ENCODE measurements around the gene ANKFN1.
"Not testable (repeated sequence)": the region's sequence is repeated elsewhere in the genome, so short reads cannot be mapped to it uniquely, and the experiment has no call there.

Gene ANKFN1

DNA sequence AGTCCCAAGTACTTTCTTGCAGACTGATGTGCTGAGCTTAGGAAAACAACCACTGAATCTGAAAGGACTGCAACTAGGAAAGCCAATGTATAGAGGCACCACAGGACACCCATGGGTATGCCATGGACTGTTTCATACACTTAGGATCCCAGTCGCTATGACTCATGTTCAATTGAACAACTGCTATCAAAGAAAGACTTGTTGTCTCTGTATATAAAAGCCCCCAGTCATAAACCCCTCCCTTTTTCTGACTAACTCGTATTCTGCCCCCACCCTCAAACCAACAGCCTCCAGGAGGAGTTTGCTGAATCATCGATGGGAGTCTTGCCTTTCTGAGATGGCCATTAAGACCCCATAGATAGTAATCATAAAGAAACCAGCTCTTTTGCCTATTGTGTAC, 205.4 kb downstream of the ANKFN1 start:
- Histone ChIP-seq H3K9ac (ENCODE audit: low read depth, low read length) (no peak overlapping the region), H3K9me3 (ENCODE audit: control insufficient read depth, insufficient read depth, low read length) (no peaks in the 10 kb centered on the region), H3K4me1 (ENCODE audit: insufficient read depth, low read length) (no peaks in the 10 kb centered on the region), H3K36me3 (ENCODE audit: insufficient read depth, low read length) (no peaks in the 10 kb centered on the region)

GRCh38 chr17:56359518-56359917, 206.2 kb downstream of the ANKFN1 start:
- no peaks in the 10 kb centered on the region for H3K4me1 ChIP-seq (ENCODE audit: insufficient read depth, low read length)
- no peaks in the 10 kb centered on the region for H3K36me3 ChIP-seq (ENCODE audit: insufficient read depth, low read length)
- H3K9me3 ChIP-seq (ENCODE audit: control insufficient read depth, insufficient read depth, low read length): no peaks in the 10 kb centered on the region
- H3K9ac ChIP-seq (ENCODE audit: low read depth, low read length): no peak overlapping the region

DNA sequence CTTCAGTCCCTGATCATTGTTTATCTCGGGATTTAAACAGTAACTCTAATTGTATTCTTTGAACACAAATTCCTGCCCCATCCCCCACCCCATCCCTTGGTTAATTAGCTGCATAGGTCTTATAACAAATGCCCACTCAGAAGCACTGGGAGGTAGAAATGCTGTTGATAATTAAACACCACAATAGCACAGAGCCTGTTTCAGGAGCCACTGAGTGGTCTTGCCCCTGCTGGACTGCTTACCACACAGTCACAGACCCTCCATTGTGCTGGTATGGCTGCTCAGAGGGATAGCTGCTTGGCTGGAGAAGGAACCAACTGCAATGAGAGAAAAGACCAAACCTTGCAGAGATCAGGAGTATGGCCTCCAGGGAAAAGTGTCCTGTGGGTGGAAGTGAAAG, 214.1 kb downstream of the ANKFN1 start:
- Histone ChIP-seq H3K9me3 (ENCODE audit: control insufficient read depth, insufficient read depth, low read length) (no peaks in the 10 kb centered on the region), H3K9ac (ENCODE audit: low read depth, low read length) (no peak overlapping the region), H3K4me1 (ENCODE audit: insufficient read depth, low read length) (no peaks in the 10 kb centered on the region), H3K36me3 (ENCODE audit: insufficient read depth, low read length) (no peaks in the 10 kb centered on the region)

DNA sequence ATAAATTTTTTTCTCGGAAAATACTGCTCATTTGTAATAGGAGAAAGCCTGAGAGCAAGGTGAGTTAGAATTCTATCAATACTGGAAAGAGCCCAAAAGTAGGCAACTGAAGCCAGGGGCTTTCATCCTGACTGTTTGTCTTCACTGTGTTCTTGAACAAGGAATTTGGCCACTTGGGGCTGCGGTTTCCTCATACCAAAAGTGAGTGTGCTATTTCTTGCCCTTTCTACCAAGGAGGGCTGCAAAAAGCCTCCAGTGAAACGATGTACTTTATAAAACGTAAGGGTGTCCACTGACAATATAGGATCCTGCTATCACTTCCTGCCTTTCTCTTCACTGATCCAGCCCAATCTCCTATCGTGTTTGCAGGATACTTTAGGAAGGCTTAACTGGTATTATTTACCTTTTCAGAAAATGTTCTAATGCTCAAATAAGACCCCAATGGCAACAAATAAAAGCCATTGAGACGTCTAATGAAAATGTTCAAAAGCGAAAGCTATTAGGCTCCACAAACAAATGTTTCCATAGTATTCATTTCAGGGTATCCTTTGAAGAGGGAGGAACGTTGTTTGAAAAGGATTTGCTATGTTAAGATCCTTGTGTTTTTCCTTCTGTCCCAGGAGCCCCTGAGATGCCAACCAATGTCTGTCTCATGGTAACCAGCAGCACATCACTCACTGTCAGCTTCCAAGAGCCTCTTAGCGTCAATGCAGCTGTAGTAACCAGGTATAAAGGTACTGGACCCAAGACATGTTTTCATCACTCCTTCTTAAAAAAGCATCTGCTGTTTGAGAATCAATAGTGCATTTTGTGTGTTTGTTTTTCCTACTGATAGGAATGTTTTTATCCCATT, 220.9 kb downstream of the ANKFN1 start:
- no peak overlapping the region for H3K9ac ChIP-seq (ENCODE audit: low read depth, low read length)
- no peaks in the 10 kb centered on the region for H3K4me1 ChIP-seq (ENCODE audit: insufficient read depth, low read length)
- H3K9me3 ChIP-seq (ENCODE audit: control insufficient read depth, insufficient read depth, low read length): no peaks in the 10 kb centered on the region
- H3K36me3 ChIP-seq (ENCODE audit: insufficient read depth, low read length): no peaks in the 10 kb centered on the region

DNA sequence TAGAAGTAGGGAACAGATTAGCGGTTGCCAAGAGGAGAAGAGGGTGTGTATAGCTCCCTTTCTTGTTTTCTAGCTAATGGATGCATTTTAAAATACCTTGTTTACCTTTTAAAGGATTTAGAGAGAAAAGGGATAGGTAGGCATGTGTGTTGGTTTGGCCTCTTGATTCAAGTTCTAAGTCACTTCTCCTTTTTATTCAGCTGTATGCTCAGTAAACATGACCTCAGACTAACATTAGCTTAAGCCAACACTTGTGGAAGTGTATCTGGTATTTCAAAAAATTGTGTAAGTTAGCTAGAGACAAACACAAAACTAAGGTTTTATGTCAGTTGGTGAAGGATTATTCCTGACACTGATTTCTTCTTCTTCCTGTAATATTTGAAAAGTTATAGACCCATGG, 236.1 kb downstream of the ANKFN1 start:
- Histone ChIP-seq H3K9me3 (ENCODE audit: control insufficient read depth, insufficient read depth, low read length) (no peaks in the 10 kb centered on the region), H3K4me1 (ENCODE audit: insufficient read depth, low read length) (no peaks in the 10 kb centered on the region), H3K9ac (ENCODE audit: low read depth, low read length) (no peak overlapping the region), H3K36me3 (ENCODE audit: insufficient read depth, low read length) (no peaks in the 10 kb centered on the region)

DNA sequence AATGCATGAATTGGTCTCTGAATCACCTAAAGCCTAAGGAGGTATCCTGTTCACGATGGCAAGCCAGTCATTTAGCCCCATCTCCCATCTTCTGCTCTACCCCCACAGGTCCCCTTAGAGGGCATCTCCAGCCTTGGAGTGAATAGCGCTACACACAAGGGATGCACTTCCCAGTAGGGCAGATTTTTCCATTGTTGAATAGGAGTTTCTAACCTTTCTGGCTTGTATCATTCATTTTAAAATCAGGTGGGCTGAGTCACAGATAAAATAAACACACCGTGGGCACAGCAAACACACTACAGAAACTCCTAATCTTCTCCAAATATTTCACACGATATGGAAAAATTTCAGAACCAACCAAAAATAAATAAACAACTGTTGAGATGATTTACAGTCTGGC, 239.0 kb downstream of the ANKFN1 start:
- H3K9me3 ChIP-seq (ENCODE audit: control insufficient read depth, insufficient read depth, low read length): no peaks in the 10 kb centered on the region

GRCh38 chr17:56393156-56393555, 239.9 kb downstream of the ANKFN1 start:
- Histone ChIP-seq H3K36me3 (ENCODE audit: insufficient read depth, low read length) (no peaks in the 10 kb centered on the region), H3K9me3 (ENCODE audit: control insufficient read depth, insufficient read depth, low read length) (no peaks in the 10 kb centered on the region), H3K4me1 (ENCODE audit: insufficient read depth, low read length) (no peaks in the 10 kb centered on the region)

More for the DNA sequence above, 239.0 kb downstream of the ANKFN1 start:
- H3K36me3 ChIP-seq (ENCODE audit: insufficient read depth, low read length): no peaks in the 10 kb centered on the region
- no peaks in the 10 kb centered on the region for H3K4me1 ChIP-seq (ENCODE audit: insufficient read depth, low read length)
- H3K9ac ChIP-seq (ENCODE audit: low read depth, low read length): no peak overlapping the region

GRCh38 chr17:56395787-56396186, 242.5 kb downstream of the ANKFN1 start:
- H3K36me3 ChIP-seq (ENCODE audit: insufficient read depth, low read length): no peaks in the 10 kb centered on the region
- no peaks in the 10 kb centered on the region for H3K4me1 ChIP-seq (ENCODE audit: insufficient read depth, low read length)
- H3K9me3 ChIP-seq (ENCODE audit: control insufficient read depth, insufficient read depth, low read length): no peaks in the 10 kb centered on the region
- H3K9ac ChIP-seq (ENCODE audit: low read depth, low read length): no peak overlapping the region

More at GRCh38 chr17:56393156-56393555, 239.9 kb downstream of the ANKFN1 start:
- no peak overlapping the region for H3K9ac ChIP-seq (ENCODE audit: low read depth, low read length)

GRCh38 chr17:56407086-56407485, 253.8 kb downstream of the ANKFN1 start:
- no peaks in the 10 kb centered on the region for H3K9me3 ChIP-seq (ENCODE audit: control insufficient read depth, insufficient read depth, low read length)
- H3K9ac ChIP-seq (ENCODE audit: low read depth, low read length): no peak overlapping the region
- H3K36me3 ChIP-seq (ENCODE audit: insufficient read depth, low read length): no peaks in the 10 kb centered on the region
- no peaks in the 10 kb centered on the region for H3K4me1 ChIP-seq (ENCODE audit: insufficient read depth, low read length)

GRCh38 chr17:56412356-56412755, 259.1 kb downstream of the ANKFN1 start:
- H3K4me1 ChIP-seq (ENCODE audit: insufficient read depth, low read length); H3K9ac ChIP-seq (ENCODE audit: low read depth, low read length); H3K36me3 ChIP-seq (ENCODE audit: insufficient read depth, low read length); H3K9me3 ChIP-seq (ENCODE audit: control insufficient read depth, insufficient read depth, low read length): not testable (repeated sequence)

DNA sequence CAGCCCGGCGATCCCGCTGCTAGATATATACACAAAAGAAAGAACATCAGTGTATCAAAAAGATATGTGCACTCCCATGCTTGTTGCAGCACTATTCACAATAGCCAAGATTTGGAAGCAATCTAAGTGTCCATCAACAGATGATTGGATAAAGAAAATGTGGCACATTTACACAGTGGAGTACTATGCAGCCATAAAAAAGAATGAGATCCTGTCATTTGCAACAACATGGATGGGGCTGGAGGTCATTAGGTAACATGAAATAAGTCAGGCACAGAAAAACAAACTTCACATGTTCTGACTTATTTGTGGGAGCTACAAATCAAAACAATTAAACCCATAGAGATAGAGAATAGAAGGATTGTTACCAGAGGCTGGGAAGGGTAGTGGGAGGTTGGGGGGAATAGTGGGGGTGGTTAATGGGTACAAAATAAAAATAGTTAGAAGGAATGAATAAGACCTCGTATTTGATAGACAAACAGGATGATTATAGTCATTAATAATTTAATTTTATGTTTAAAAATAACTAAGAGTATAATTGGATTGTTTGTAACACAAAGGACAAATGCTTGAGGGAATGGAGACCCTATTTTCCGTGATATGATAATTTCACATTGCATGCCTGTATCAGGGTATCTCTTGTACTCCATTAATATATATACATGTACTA, 263.5 kb downstream of the ANKFN1 start:
- Histone ChIP-seq H3K4me1 (ENCODE audit: insufficient read depth, low read length) (no peaks in the 10 kb centered on the region), H3K9ac (ENCODE audit: low read depth, low read length) (no peak overlapping the region), H3K36me3 (ENCODE audit: insufficient read depth, low read length) (no peaks in the 10 kb centered on the region), H3K9me3 (ENCODE audit: control insufficient read depth, insufficient read depth, low read length) (no peaks in the 10 kb centered on the region)

DNA sequence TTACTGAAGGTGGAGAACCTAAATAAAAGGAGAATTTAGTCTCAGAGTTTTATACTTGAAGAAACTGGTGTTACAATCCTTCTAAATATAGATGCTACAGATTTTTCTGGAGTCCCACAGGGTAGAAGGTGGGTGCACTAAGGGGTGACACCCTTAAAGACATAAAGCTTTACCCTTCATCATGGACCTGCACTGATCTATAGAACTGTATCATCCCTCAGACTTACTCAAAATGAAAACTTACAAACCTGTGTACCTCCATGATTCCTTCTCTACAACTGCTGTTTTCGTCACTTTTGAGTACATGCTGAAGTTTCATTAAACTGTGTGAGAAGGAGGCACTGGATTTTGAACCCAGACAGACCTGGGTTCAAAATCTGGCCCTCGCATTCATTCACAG, 270.7 kb downstream of the ANKFN1 start:
- H3K9ac ChIP-seq (ENCODE audit: low read depth, low read length): no peak overlapping the region
- no peaks in the 10 kb centered on the region for H3K9me3 ChIP-seq (ENCODE audit: control insufficient read depth, insufficient read depth, low read length)
- H3K36me3 ChIP-seq (ENCODE audit: insufficient read depth, low read length): no peaks in the 10 kb centered on the region
- H3K4me1 ChIP-seq (ENCODE audit: insufficient read depth, low read length): no peaks in the 10 kb centered on the region

- Histone ChIP-seq H3K9me3 (ENCODE audit: control insufficient read depth, insufficient read depth, low read length) (no peaks in the 10 kb centered on the region), H3K36me3 (ENCODE audit: insufficient read depth, low read length) (no peaks in the 10 kb centered on the region), H3K9ac (ENCODE audit: low read depth, low read length) (no peak overlapping the region), H3K4me1 (ENCODE audit: insufficient read depth, low read length) (no peaks in the 10 kb centered on the region)
These were observed 271.3 kb downstream of the ANKFN1 start for GRCh38 chr17:56424543-56425044.

- Histone ChIP-seq H3K36me3 (ENCODE audit: insufficient read depth, low read length) (no peaks in the 10 kb centered on the region), H3K9me3 (ENCODE audit: control insufficient read depth, insufficient read depth, low read length) (no peaks in the 10 kb centered on the region), H3K9ac (ENCODE audit: low read depth, low read length) (no peak overlapping the region), H3K4me1 (ENCODE audit: insufficient read depth, low read length) (no peaks in the 10 kb centered on the region)
These were observed 272.2 kb downstream of the ANKFN1 start for GRCh38 chr17:56425483-56425882.

- Histone ChIP-seq H3K4me1 (ENCODE audit: insufficient read depth, low read length) (0 out of 2 replicates have a peak, but pooled peaks cover 6% of the 10 kb centered on the region), H3K9me3 (ENCODE audit: control insufficient read depth, insufficient read depth, low read length) (no peaks in the 10 kb centered on the region), H3K36me3 (ENCODE audit: insufficient read depth, low read length) (no peaks in the 10 kb centered on the region), H3K9ac (ENCODE audit: low read depth, low read length) (no peak overlapping the region)
These were observed 273.6 kb downstream of the ANKFN1 start for GRCh38 chr17:56426901-56427300.

All from ES-I3 (cell line).